B cell (primary cell): Measurements from ENCODE around the gene WBP1. TPM values are rescaled to one million over a fixed set of nuclear protein-coding genes. Genes with fewer than 3 reads are reported as not detected.
A peak's percentile ranks its signal among the peaks of the same experiment; 100 is the strongest.

ENCODE experiments used
- ATAC-seq: fragments of 200-7000 bp; cut with Tn5 transposase; one replicate; pipeline ENCODE4 v1.10.0; 2021; ENCODE audit warnings: low read depth, mild to moderate bottlenecking, moderate number of reproducible peaks, moderate library complexity
- CTCF ChIA-PET: fragments of 350-600 bp; sonication (Branson Sonifier 250); formaldehyde crosslinking; loops from one replicate; lab custom pipeline; 2021; ENCODE audit warnings: antibody characterized with exemption, inconsistent platforms; lab: Charles Lee
- POLR2A ChIA-PET: fragments of 350-600 bp; sonication (Branson Sonifier 250); formaldehyde crosslinking; loops from one replicate; lab custom pipeline; 2021; ENCODE audit warnings: antibody characterized with exemption; lab: Charles Lee
- DNase-seq: peaks from one replicate; pipeline ENCODE4 v3.0.0; 2013
- H2AFZ ChIP-seq: 2 replicates; pipeline ENCODE4 v1.6.1; 2012; ENCODE audit warnings: mild to moderate bottlenecking, low read depth, low read length; ENCODE audit not compliant: insufficient read depth, poor library complexity, severe bottlenecking
- H3K27ac ChIP-seq, 2 donors: 1 replicate in 1 of 2; 2 replicates in 1 of 2; pipeline ENCODE4 v1.5.1; 2012 to 2013; ENCODE audit warnings: low read length in 2 of 2, mild to moderate bottlenecking in 2 of 2, moderate library complexity in 1 of 2
- H3K27me3 ChIP-seq, 4 experiments: fragments of 200-600 bp in 1 of 4; sonication (generic) in 1 of 4; replicated peaks in 1 of 4; 1 replicate in 2 of 4; 2 replicates in 2 of 4; pipeline versions ENCODE4 v1.6.1 to v1.7.0; 2013 to 2016; ENCODE audit warnings: low read length in 3 of 4, mild to moderate bottlenecking in 2 of 4, mixed read lengths in 1 of 4, moderate library complexity in 1 of 4; ENCODE audit not compliant: insufficient read depth in 4 of 4, control insufficient read depth in 3 of 4; ENCODE audit errors: control extremely low read depth in 1 of 4
- H3K36me3 ChIP-seq, 2 experiments: replicated peaks in 1 of 2; 1 replicate in 1 of 2; 2 replicates in 1 of 2; pipeline versions ENCODE4 v1.6.1 to v1.7.1; 2013; ENCODE audit warnings: low read length in 1 of 2; ENCODE audit not compliant: insufficient read depth in 2 of 2, control insufficient read depth in 1 of 2; ENCODE audit errors: control extremely low read depth in 1 of 2, extremely low read depth in 1 of 2
- H3K4me1 ChIP-seq, 2 donors: fragments of 200-600 bp in 1 of 2; sonication (generic) in 1 of 2; 1 replicate in 1 of 2; 2 replicates in 1 of 2; pipeline versions ENCODE4 v1.5.1 to v1.6.1; 2013 to 2017; ENCODE audit warnings: low read length in 2 of 2; ENCODE audit not compliant: control insufficient read depth in 2 of 2, insufficient read depth in 2 of 2
- H3K4me2 ChIP-seq: replicated peaks from 2 replicates; pipeline ENCODE3; 2012; ENCODE audit warnings: mild to moderate bottlenecking, low read depth, low read length; ENCODE audit not compliant: poor library complexity, severe bottlenecking
- H3K4me3 ChIP-seq, 5 experiments: fragments of 200-600 bp in 1 of 5; sonication (generic) in 1 of 5; 1 replicate in 3 of 5; 2 replicates in 2 of 5; pipeline versions ENCODE4 v1.5.1 to v1.7.0; 2011 to 2016; ENCODE audit warnings: low read length in 4 of 5, mild to moderate bottlenecking in 4 of 5, low read depth in 2 of 5, control low read depth in 1 of 5, moderate library complexity in 1 of 5; ENCODE audit not compliant: insufficient read depth in 1 of 5; ENCODE audit errors: control extremely low read depth in 1 of 5, extremely low read depth in 1 of 5
- H3K79me2 ChIP-seq: fragments of 200-600 bp; sonication (generic); one replicate; pipeline ENCODE4 v1.6.0; 2016; ENCODE audit warnings: low read length; ENCODE audit not compliant: control insufficient read depth, insufficient read depth
- H3K9ac ChIP-seq: fragments of 200-600 bp; sonication (generic); 2 replicates; pipeline ENCODE4 v1.6.1; 2017; ENCODE audit warnings: mild to moderate bottlenecking, low read length, moderate library complexity
- H3K9me3 ChIP-seq, 3 donors: one replicate each; pipeline versions ENCODE4 v1.6.1 to v1.7.1; 2013; ENCODE audit warnings: low read length in 2 of 3; ENCODE audit not compliant: control insufficient read depth in 2 of 3, insufficient read depth in 1 of 3; ENCODE audit errors: control extremely low read depth in 1 of 3
- H4K20me1 ChIP-seq: 2 replicates; pipeline ENCODE4 v1.6.0; 2012; ENCODE audit warnings: mild to moderate bottlenecking, low read length; ENCODE audit not compliant: insufficient read depth, control insufficient read depth, poor library complexity, severe bottlenecking
- H3K27ac Mint-ChIP-seq: one replicate; pipeline ENCODE4 v1.8.0; 2021; ENCODE audit warnings: mixed read lengths
- H3K27me3 Mint-ChIP-seq: one replicate; pipeline ENCODE4 v1.8.0; 2021; ENCODE audit warnings: mixed read lengths
- H3K4me1 Mint-ChIP-seq: one replicate; pipeline ENCODE4 v1.8.0; 2021; ENCODE audit warnings: mixed read lengths
- H3K4me3 Mint-ChIP-seq: one replicate; pipeline ENCODE4 v1.8.0; 2021; ENCODE audit warnings: mixed read lengths
- H3K9me3 Mint-ChIP-seq: one replicate; pipeline ENCODE4 v1.8.0; 2022; ENCODE audit warnings: mixed read lengths; ENCODE audit not compliant: insufficient read depth
- CTCF ChIP-seq: fragments of 200-600 bp; IDR thresholded peaks from one replicate; pipeline ENCODE4 v1.8.0; 2022; ENCODE audit warnings: antibody characterized with exemption, mild to moderate bottlenecking
- EZH2 ChIP-seq: IDR thresholded peaks from 2 replicates; pipeline ENCODE4 v1.6.1; 2012; ENCODE audit warnings: borderline replicate concordance, low read depth, mild to moderate bottlenecking, moderate library complexity, low read length; ENCODE audit not compliant: insufficient read depth, poor library complexity, severe bottlenecking
- WGBS: methylation state at CpG from one replicate; pipeline ENCODE4 v1.1.5; 2013; ENCODE audit warnings: missing lambda C conversion rate; ENCODE audit not compliant: insufficient coverage; 5-methylcytosine and 5-hydroxymethylcytosine counted together
- intact Hi-C: fragments of 100-400 bp; cut with micrococcal nuclease; formaldehyde crosslinking; loops from one replicate; pipeline ENCODE4 v1.10.0; 2022
- polyA plus RNA-seq: library from polyadenylated mRNA; depleted of rRNA; stranded (reverse); fragments of >200 nt; gene quantifications from 2 replicates; pipeline ENCODE4 v1.2.3, GENCODE V29; 2012
- total RNA-seq, 2 donors: library from RNA; stranded (reverse); fragments of 120-200 nt in 1 of 2; gene quantifications; 1 replicate in 1 of 2; 2 replicates in 1 of 2; pipeline versions ENCODE4 v1.2.3 to v1.2.4, GENCODE V29; 2013 to 2022

Gene WBP1
- total and polyA plus RNA-seq, 2 donors (not counting 1 experiment from before 2014, with no cell fraction given), result 98.4 to 207 TPM

GRCh38 chr2:74440378-74441169, 17.7 kb upstream of the WBP1 start:
- WGBS, result 27% methylated on average over 40 of the region's 45 CpGs
- H3K9me3 ChIP-seq, result peaks cover 0 to 9% (median 0%) of the 10 kb centered on the region in 3 donors
- H3K9ac ChIP-seq, result peak overlapping the region; percentile 60
- Mint-ChIP-seq H3K27ac (peak overlapping the region; percentile 67), H3K4me1 (peaks cover 47% of the 10 kb centered on the region), H3K27me3 (peaks cover 17% of the 10 kb centered on the region), H3K4me3 (peak overlapping the region; percentile 83), H3K9me3 (no peaks in the 10 kb centered on the region)
- no peak for TF ChIP-seq EZH2
- peak; percentile 26 for TF ChIP-seq CTCF
- peak overlapping the region; percentile 95 for H3K4me2 ChIP-seq
- H4K20me1 ChIP-seq, result no peaks in the 10 kb centered on the region
- ATAC-seq, result peak; percentile 96
- H3K27ac ChIP-seq, result no peak overlapping the region
- H3K36me3 ChIP-seq, result no peaks in the 10 kb centered on the region
- intact Hi-C loops, result loop anchor here (1.0 kb wide), 2 partner anchors 14 to 19 kb away; partner anchors contain the start of genes C2orf81 and WDR54
- H3K27me3 ChIP-seq, result peaks cover 0 to 43% (median 13%) of the 10 kb centered on the region in 4 experiments
- H3K4me3 ChIP-seq, result peak overlapping the region; percentile 14 to 55 (median 49)
- ChIA-PET POLR2A (interaction anchor here (0.5 to 1.4 kb wide), 5 partner anchors 14 to 258 kb away, joined by 3 to 7 read pairs (median 4); partner anchors contain the start of genes C2orf81, INO80B, WBP1 and WDR54), CTCF (interaction anchor here (0.7 to 1.3 kb wide), 8 partner anchors 13 to 91 kb away, joined by 3 to 7 read pairs (median 3); no protein-coding TSS in a partner anchor)
- H3K4me1 ChIP-seq, result peaks cover 36 to 46% of the 10 kb centered on the region in 2 donors
- peak; percentile 78 for DNase-seq
- H2AFZ ChIP-seq, result peak overlapping the region; percentile 72
- no peaks in the 10 kb centered on the region for H3K79me2 ChIP-seq
